ENCODE data around the gene IL2.

- TF ChIP-seq CTCF (IDR thresholded peaks at IDR 0.05; ENCODE audit: low read depth, low read length, poor library complexity, severe bottlenecking) (no peak), EZH2phosphoT487 (IDR thresholded peaks at IDR 0.05; ENCODE audit: borderline replicate concordance, low read length) (no peak)
Measured at GRCh38 chr4:122503214-122503613, 46.7 kb upstream of the IL2 start.

Data from DOHH2 (cell line).